IMR-90 (cell line): ENCODE measurements around the gene RPS6KA2. TPM values are rescaled to one million over a fixed set of nuclear protein-coding genes. Genes with fewer than 3 reads are reported as not detected.

Experiments
- ATAC-seq: fragments of 200-7000 bp; cut with Tn5 transposase; 2 replicates; pipeline ENCODE4 v1.9.1; 2020; ENCODE audit warnings: low read depth, mild to moderate bottlenecking, moderate library complexity
- BruUV-seq: library from RNA; stranded (reverse); fragments of 400-500 nt; replicated peaks from 2 replicates; lab custom pipeline; 2021; lab: Mats Ljungman, UMichigan
- CTCF ChIA-PET: fragments of 300-600 bp; formaldehyde crosslinking; extraction: SDS; loops from one replicate; lab custom pipeline; 2021; ENCODE audit warnings: antibody characterized with exemption; lab: Yijun Ruan, JAX
- POLR2A ChIA-PET: fragments of 300-600 bp; sonication (Branson Sonifier 250); formaldehyde crosslinking; loops from one replicate; lab custom pipeline; 2022; ENCODE audit warnings: antibody characterized with exemption; ENCODE audit not compliant: unreplicated experiment; lab: Charles Lee
- DNase-seq: peaks from one replicate; pipeline ENCODE4 v3.0.0; 2013
- H2AFZ ChIP-seq: replicated peaks from 2 replicates; pipeline ENCODE3; 2013; ENCODE audit warnings: low read length, mild to moderate bottlenecking; ENCODE audit not compliant: poor library complexity
- H2AK5ac ChIP-seq: 2 replicates; pipeline ENCODE4 v1.6.1; 2013; ENCODE audit warnings: low read depth, low read length, inconsistent platforms
- H2AK9ac ChIP-seq: replicated peaks from 2 replicates; pipeline ENCODE3; 2013; ENCODE audit warnings: mild to moderate bottlenecking, low read depth, low read length, moderate library complexity; ENCODE audit not compliant: poor library complexity
- H2BK120ac ChIP-seq: 2 replicates; pipeline ENCODE4 v1.6.1; 2013; ENCODE audit warnings: low read depth, low read length, inconsistent platforms
- H2BK15ac ChIP-seq: 3 replicates; pipeline ENCODE4 v1.6.1; 2013; ENCODE audit warnings: low read depth, low read length, inconsistent platforms
- H2BK20ac ChIP-seq: 2 replicates; pipeline ENCODE4 v1.6.1; 2013; ENCODE audit warnings: low read depth, mild to moderate bottlenecking, inconsistent platforms, low read length, moderate library complexity
- H2BK5ac ChIP-seq: 2 replicates; pipeline ENCODE4 v1.6.1; 2013; ENCODE audit warnings: mild to moderate bottlenecking, low read depth, low read length, inconsistent platforms; ENCODE audit not compliant: poor library complexity, severe bottlenecking
- H3K14ac ChIP-seq: replicated peaks from 2 replicates; pipeline ENCODE4 v1.6.1; 2013; ENCODE audit warnings: low read depth, low read length, inconsistent platforms
- H3K18ac ChIP-seq: 2 replicates; pipeline ENCODE4 v1.6.1; 2013; ENCODE audit warnings: low read depth, low read length, control low read depth
- H3K23ac ChIP-seq: 2 replicates; pipeline ENCODE4 v1.6.1; 2013; ENCODE audit warnings: low read depth, low read length, inconsistent platforms
- H3K27ac ChIP-seq: 2 replicates; pipeline ENCODE4 v1.5.1; 2013; ENCODE audit warnings: mild to moderate bottlenecking, control low read depth, low read length; ENCODE audit not compliant: insufficient read depth
- H3K27me3 ChIP-seq: 2 replicates; pipeline ENCODE4 v1.6.1; 2013; ENCODE audit warnings: low read length; ENCODE audit not compliant: control insufficient read depth, insufficient read depth
- H3K36me3 ChIP-seq: 2 replicates; pipeline ENCODE4 v1.6.1; 2013; ENCODE audit warnings: low read length, mixed read lengths; ENCODE audit not compliant: control insufficient read depth, insufficient read depth
- H3K4ac ChIP-seq: 2 replicates; pipeline ENCODE4 v1.6.1; 2013; ENCODE audit warnings: low read depth, low read length, inconsistent platforms
- H3K4me1 ChIP-seq: 2 replicates; pipeline ENCODE4 v1.6.1; 2013; ENCODE audit warnings: low read length, mixed read lengths; ENCODE audit not compliant: control insufficient read depth, insufficient read depth
- H3K4me2 ChIP-seq: 2 replicates; pipeline ENCODE4 v1.6.1; 2013; ENCODE audit warnings: low read depth, mild to moderate bottlenecking, control low read depth, low read length, moderate library complexity
- H3K4me3 ChIP-seq: 2 replicates; pipeline ENCODE4 v1.5.1; 2013; ENCODE audit warnings: low read depth, mild to moderate bottlenecking, control low read depth, low read length, moderate library complexity; ENCODE audit not compliant: insufficient read depth
- H3K56ac ChIP-seq: 2 replicates; pipeline ENCODE4 v1.6.1; 2013; ENCODE audit warnings: low read length, inconsistent platforms; ENCODE audit not compliant: insufficient read depth; ENCODE audit errors: extremely low read depth
- H3K79me1 ChIP-seq, 2 experiments: 2 replicates each; pipeline ENCODE4 v1.6.1; 2013; ENCODE audit warnings: low read length in 2 of 2, inconsistent platforms in 1 of 2, low read depth in 1 of 2
- H3K9ac ChIP-seq: 2 replicates; pipeline ENCODE4 v1.6.1; 2013; ENCODE audit warnings: low read depth, low read length, control low read depth
- H3K9me1 ChIP-seq: 2 replicates; pipeline ENCODE4 v1.6.1; 2013; ENCODE audit warnings: low read length, inconsistent platforms; ENCODE audit not compliant: insufficient read depth
- H3K9me3 ChIP-seq: 2 replicates; pipeline ENCODE4 v1.6.1; 2013; ENCODE audit warnings: low read length; ENCODE audit not compliant: control insufficient read depth, insufficient read depth
- H4K20me1 ChIP-seq: 2 replicates; pipeline ENCODE4 v1.6.1; 2013; ENCODE audit warnings: low read length, inconsistent platforms; ENCODE audit not compliant: insufficient read depth
- H4K5ac ChIP-seq: 2 replicates; pipeline ENCODE4 v1.6.1; 2013; ENCODE audit warnings: mild to moderate bottlenecking, low read depth, low read length, control low read depth
- H4K8ac ChIP-seq, 2 experiments: 2 replicates each; pipeline ENCODE4 v1.6.1; 2013; ENCODE audit warnings: low read depth in 2 of 2, low read length in 2 of 2, control low read depth in 1 of 2, inconsistent platforms in 1 of 2
- H4K91ac ChIP-seq: 2 replicates; pipeline ENCODE4 v1.6.1; 2013; ENCODE audit warnings: low read depth, low read length, inconsistent platforms; ENCODE audit not compliant: insufficient read depth
- MXI1 ChIP-seq: IDR thresholded peaks from 2 replicates; pipeline ENCODE4 v1.6.1; 2012; ENCODE audit warnings: low read depth, mild to moderate bottlenecking, low read length, moderate library complexity, borderline replicate concordance
- WGBS, 2 experiments: methylation state at CpG; one replicate each; pipeline versions ENCODE4 v1.1.5 to v1.1.7; 2013; ENCODE audit warnings: missing lambda C conversion rate in 2 of 2; ENCODE audit not compliant: insufficient read length in 1 of 2; ENCODE audit errors: extremely low coverage in 2 of 2; 5-methylcytosine and 5-hydroxymethylcytosine counted together
- dilution Hi-C: fragments of 300-500 bp; cut with HindIII; formaldehyde crosslinking; loops from one replicate; pipeline ENCODE4 v1.14.3; 2018; ENCODE audit warnings: low sequenced_read_pairs; ENCODE audit not compliant: unreplicated experiment
- in situ Hi-C: fragments of 300-500 bp; cut with MboI; formaldehyde crosslinking; loops from 3 replicates; pipeline ENCODE4 v1.14.3; 2019; ENCODE audit warnings: low sequenced_read_pairs, inconsistent platforms, mixed read lengths
- intact Hi-C: fragments of 100-400 bp; cut with micrococcal nuclease; formaldehyde crosslinking; loops from 2 replicates; pipeline ENCODE4 v1.10.0; 2022
- polyA plus RNA-seq, 3 experiments: library from polyadenylated mRNA; depleted of rRNA; stranded (reverse); fragments of >200 nt; gene quantifications; 2 replicates each; pipeline ENCODE4 v1.2.3, GENCODE V29; 2012; ENCODE audit warnings: low replicate concordance in 1 of 3
- total RNA-seq: library from RNA; depleted of rRNA; stranded (reverse); fragments of >200 nt; gene quantifications from 2 replicates; pipeline ENCODE4 v1.2.3, GENCODE V29; 2012

Gene RPS6KA2
- total and polyA plus RNA-seq, 2 of the 4 experiments (the other 2 are of a cell fraction) = 26.9 to 31.3 TPM

- TF ChIP-seq MXI1 = no peak
Measured at GRCh38 chr6:166474721-166475565, 152.1 kb downstream of the RPS6KA2 start (continued).

GRCh38 chr6:166473886-166474571, 153.0 kb downstream of the RPS6KA2 start:
- H3K4me3 ChIP-seq = no peak overlapping the region
- no peaks in the 10 kb centered on the region for H3K79me1 ChIP-seq
- DNase-seq (no peak), ATAC-seq (no peak)
- no TSS peak for BruUV-seq
- intact Hi-C loops = no loop called here
- H4K91ac ChIP-seq = no peak overlapping the region
- H2BK5ac ChIP-seq = no peak overlapping the region
- no peaks in the 10 kb centered on the region for H3K4me1 ChIP-seq
- H2AFZ ChIP-seq = no peak overlapping the region
- no peak overlapping the region for H2BK20ac ChIP-seq
- H3K27me3 ChIP-seq = no peaks in the 10 kb centered on the region
- H3K9ac ChIP-seq = no peak overlapping the region
- no peak overlapping the region for H3K4ac ChIP-seq
- H3K18ac ChIP-seq = no peak overlapping the region
- H3K14ac ChIP-seq = no peak overlapping the region
- ChIA-PET CTCF (no interaction called here), POLR2A (no interaction called here)
- TF ChIP-seq MXI1 = no peak
- H3K36me3 ChIP-seq = peaks cover 42% of the 10 kb centered on the region
- no peak overlapping the region for H4K5ac ChIP-seq
- WGBS, 2 experiments = no CpG with 5 or more reads among the region's 12 CpGs
- H3K23ac ChIP-seq = no peak overlapping the region
- H3K4me2 ChIP-seq = no peak overlapping the region
- no peak overlapping the region for H3K56ac ChIP-seq
- H2AK9ac ChIP-seq = no peak overlapping the region
- H3K9me1 ChIP-seq = no peaks in the 10 kb centered on the region; the same call in 1 of the 2 replicates
- no peak overlapping the region for H2BK15ac ChIP-seq
- no peak overlapping the region for H2BK120ac ChIP-seq
- no peaks in the 10 kb centered on the region; the same call in 1 of the 2 replicates for H4K20me1 ChIP-seq
- dilution Hi-C loops = no loop called here
- in situ Hi-C loops = no loop called here
- no peak overlapping the region for H4K8ac ChIP-seq
- H3K27ac ChIP-seq = no peak overlapping the region
- no peaks in the 10 kb centered on the region for H3K9me3 ChIP-seq
- H2AK5ac ChIP-seq = no peak overlapping the region
